Cardiac fibroblast (primary cell): ENCODE results near the gene ICA1.

Experiments
- DNase-seq, 2 donors: peaks; one replicate each; pipeline versions ENCODE4 v3.0.0 to v3.0.0-alpha.2; 2010; ENCODE audit warnings: low read depth in 2 of 2
- H3K4me3 ChIP-seq, 2 donors: replicated peaks in 1 of 2; 1 replicate in 1 of 2; 2 replicates in 1 of 2; pipeline ENCODE4 v1.5.1; 2011; ENCODE audit warnings: low read depth in 2 of 2, low read length in 2 of 2, mild to moderate bottlenecking in 2 of 2, moderate library complexity in 1 of 2
- CTCF ChIP-seq: IDR thresholded peaks from one replicate; pipeline ENCODE4 v1.5.1; 2011; ENCODE audit warnings: low read depth, mild to moderate bottlenecking, low read length, inconsistent platforms

The ICA1 gene

GRCh38 chr7:8209353-8209752, 52.6 kb downstream of the ICA1 start:
- no peak for DNase-seq
- H3K4me3 ChIP-seq, result no peak overlapping the region
- TF ChIP-seq CTCF, result no peak

GRCh38 chr7:8208816-8209215, 53.2 kb downstream of the ICA1 start:
- no peak for DNase-seq
- H3K4me3 ChIP-seq, result no peak overlapping the region
- no peak for TF ChIP-seq CTCF

- no peak for DNase-seq
- no peak overlapping the region for H3K4me3 ChIP-seq
- TF ChIP-seq CTCF, result no peak
Observed at GRCh38 chr7:8206956-8207355, 55.0 kb downstream of the ICA1 start.

- H3K4me3 ChIP-seq, result no peak overlapping the region
- TF ChIP-seq CTCF, result no peak
- no peak for DNase-seq
Observed at GRCh38 chr7:8205537-8205936, 56.4 kb downstream of the ICA1 start.

GRCh38 chr7:8205031-8205387, 57.0 kb downstream of the ICA1 start:
- no peak for DNase-seq
- TF ChIP-seq CTCF, result no peak
- H3K4me3 ChIP-seq, result no peak overlapping the region

GRCh38 chr7:8204339-8205030, 57.5 kb downstream of the ICA1 start:
- no peak for TF ChIP-seq CTCF
- DNase-seq, result no peak
- H3K4me3 ChIP-seq, result no peak overlapping the region

GRCh38 chr7:8201846-8202441, 60.0 kb downstream of the ICA1 start:
- DNase-seq, result no peak
- no peak overlapping the region for H3K4me3 ChIP-seq
- no peak for TF ChIP-seq CTCF
